Colonic mucosa (tissue), 4 donors: ENCODE data around the gene BCL7B. TPM values are rescaled to one million over a fixed set of nuclear protein-coding genes. Genes with fewer than 3 reads are reported as not detected.
"Not testable (repeated sequence)": the region's sequence is repeated elsewhere in the genome, so short reads cannot be mapped to it uniquely, and the experiment has no call there.

Source experiments
- DNase-seq: peaks from one replicate; pipeline ENCODE4 v3.0.0-alpha.2; 2020
- H3K27ac ChIP-seq: fragments of 200-600 bp; one replicate; pipeline ENCODE4 v1.8.0; 2021
- H3K27me3 ChIP-seq: fragments of 200-600 bp; one replicate; pipeline ENCODE4 v1.8.0; 2021
- H3K36me3 ChIP-seq: fragments of 200-600 bp; one replicate; pipeline ENCODE4 v1.8.0; 2021
- H3K4me1 ChIP-seq: fragments of 200-600 bp; one replicate; pipeline ENCODE4 v1.8.0; 2021; ENCODE audit warnings: mild to moderate bottlenecking
- H3K4me3 ChIP-seq: fragments of 200-600 bp; one replicate; pipeline ENCODE4 v1.8.0; 2021
- H3K9ac ChIP-seq, 2 donors: one replicate each; pipeline ENCODE4 v1.7.0; 2013; ENCODE audit warnings: control low read depth in 2 of 2, low read depth in 2 of 2, low read length in 2 of 2
- H3K9me3 ChIP-seq: fragments of 200-600 bp; one replicate; pipeline ENCODE4 v1.8.0; 2021
- intact Hi-C: fragments of 100-400 bp; cut with DNase I; formaldehyde crosslinking; loops from one replicate; pipeline ENCODE4 v1.14.1; 2022
- total RNA-seq, 2 donors: library from RNA; stranded (reverse); fragmentation: NEBNext Ultra II Directional in 1 of 2; extraction: Animal tissue kit (Norgen Biotek cat#: 25700) in 1 of 2; gene quantifications; one replicate each; pipeline ENCODE4 v1.2.1, GENCODE V29; 2021
- TF ChIP-seq, protein P1 (sequence below): fragments of 200-600 bp; IDR thresholded peaks from one replicate; pipeline ENCODE4 v1.8.0; 2022; ENCODE audit warnings: antibody characterized with exemption, mild to moderate bottlenecking
- donor health status: healthy.
- donor health status: DM: no; HTN: no; CAD: no.
- donor health status: DM: no; HTN: no; CAD: no.

Gene BCL7B
- total RNA-seq, 2 donors from 2014 or later: 53.8 to 56.8 TPM

DNA sequence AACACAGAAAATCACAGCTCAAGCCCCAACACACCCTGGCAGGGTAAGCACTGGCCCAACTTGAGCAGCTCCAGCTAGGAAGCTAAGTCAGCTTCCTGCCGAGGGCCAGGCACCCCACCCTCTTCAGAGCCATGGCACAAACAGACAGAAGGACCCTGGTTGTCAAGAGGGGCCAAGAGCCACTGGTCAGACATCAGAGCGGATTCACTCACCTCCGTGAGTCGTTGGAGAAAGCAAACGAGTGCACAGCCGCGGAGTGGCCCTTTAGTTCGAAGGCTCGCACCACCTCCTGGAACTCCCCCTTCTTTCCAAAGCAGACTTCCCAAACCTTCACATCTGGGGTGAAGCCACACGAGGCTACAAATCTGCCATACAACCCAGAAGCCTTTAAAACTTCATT is 13.5 kb upstream of the BCL7B start:
- Histone ChIP-seq H3K4me1 (no peaks in the 10 kb centered on the region), H3K36me3 (peaks cover 23% of the 10 kb centered on the region), H3K27ac (no peak overlapping the region), H3K9me3 (no peaks in the 10 kb centered on the region), H3K4me3 (no peak overlapping the region), H3K9ac (no peak overlapping the region), H3K27me3 (no peaks in the 10 kb centered on the region)
- TF ChIP-seq, protein P1, sequence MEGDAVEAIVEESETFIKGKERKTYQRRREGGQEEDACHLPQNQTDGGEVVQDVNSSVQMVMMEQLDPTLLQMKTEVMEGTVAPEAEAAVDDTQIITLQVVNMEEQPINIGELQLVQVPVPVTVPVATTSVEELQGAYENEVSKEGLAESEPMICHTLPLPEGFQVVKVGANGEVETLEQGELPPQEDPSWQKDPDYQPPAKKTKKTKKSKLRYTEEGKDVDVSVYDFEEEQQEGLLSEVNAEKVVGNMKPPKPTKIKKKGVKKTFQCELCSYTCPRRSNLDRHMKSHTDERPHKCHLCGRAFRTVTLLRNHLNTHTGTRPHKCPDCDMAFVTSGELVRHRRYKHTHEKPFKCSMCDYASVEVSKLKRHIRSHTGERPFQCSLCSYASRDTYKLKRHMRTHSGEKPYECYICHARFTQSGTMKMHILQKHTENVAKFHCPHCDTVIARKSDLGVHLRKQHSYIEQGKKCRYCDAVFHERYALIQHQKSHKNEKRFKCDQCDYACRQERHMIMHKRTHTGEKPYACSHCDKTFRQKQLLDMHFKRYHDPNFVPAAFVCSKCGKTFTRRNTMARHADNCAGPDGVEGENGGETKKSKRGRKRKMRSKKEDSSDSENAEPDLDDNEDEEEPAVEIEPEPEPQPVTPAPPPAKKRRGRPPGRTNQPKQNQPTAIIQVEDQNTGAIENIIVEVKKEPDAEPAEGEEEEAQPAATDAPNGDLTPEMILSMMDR: no peak
- no peak for DNase-seq
- intact Hi-C loops: no loop called here

DNA sequence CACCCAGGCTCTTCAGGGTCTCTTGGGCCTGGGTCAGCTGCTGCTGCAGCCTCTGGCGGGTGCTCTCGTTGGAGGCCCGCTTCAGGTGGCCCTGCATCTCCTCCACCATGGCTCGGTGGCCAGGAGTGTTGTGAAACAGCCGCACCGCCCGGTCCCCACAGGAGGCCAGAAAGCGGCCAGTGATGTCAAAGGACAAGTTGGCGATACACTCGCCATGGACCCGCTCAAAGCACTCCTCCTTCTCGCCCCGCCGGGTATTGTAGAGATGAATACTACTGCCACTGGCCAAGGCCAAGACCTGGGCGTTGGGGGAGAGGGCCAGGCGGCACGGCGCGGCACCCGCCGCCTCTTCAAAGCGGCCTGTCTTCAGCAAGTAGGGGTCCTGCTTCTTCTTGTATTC is 13.0 kb upstream of the BCL7B start:
- Histone ChIP-seq H3K4me1 (no peaks in the 10 kb centered on the region), H3K9me3 (no peaks in the 10 kb centered on the region), H3K27me3 (no peaks in the 10 kb centered on the region), H3K27ac (no peak overlapping the region), H3K9ac (no peak overlapping the region), H3K36me3 (peaks cover 23% of the 10 kb centered on the region), H3K4me3 (no peak overlapping the region)
- no peak for DNase-seq
- intact Hi-C loops: no loop called here
- TF ChIP-seq, protein P1: no peak

DNA sequence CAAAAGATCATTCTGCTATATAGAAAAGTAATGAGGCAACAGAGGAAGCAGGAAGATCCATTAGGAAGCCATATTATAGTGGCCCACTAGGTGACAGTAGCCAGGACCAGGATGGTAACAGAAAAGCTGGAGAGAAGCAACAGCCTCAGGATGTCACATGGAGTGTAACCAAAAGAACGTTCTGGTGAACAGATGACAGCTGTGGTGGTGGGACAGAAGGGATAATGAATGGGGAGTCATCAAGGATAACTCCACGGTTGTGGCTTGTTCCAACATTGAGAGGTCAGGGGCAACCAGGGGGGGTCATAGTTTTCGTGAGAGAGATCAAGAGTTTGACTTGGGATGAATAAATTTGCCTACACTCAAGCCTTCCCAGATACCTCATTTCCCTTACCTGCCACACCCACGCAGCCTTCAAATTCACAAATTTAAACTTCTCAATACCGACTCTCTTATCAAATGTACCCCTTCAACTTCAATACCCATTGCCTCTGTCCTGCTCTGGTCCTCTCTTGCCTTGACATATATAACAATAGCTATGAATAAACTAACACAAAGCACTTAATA is 11.6 kb upstream of the BCL7B start:
- Histone ChIP-seq H3K36me3 (peaks cover 23% of the 10 kb centered on the region), H3K27ac (no peak overlapping the region), H3K9ac (no peak overlapping the region), H3K4me1 (no peaks in the 10 kb centered on the region), H3K4me3 (no peak overlapping the region), H3K9me3 (no peaks in the 10 kb centered on the region), H3K27me3 (no peaks in the 10 kb centered on the region)
- TF ChIP-seq, protein P1: no peak
- DNase-seq: no peak
- intact Hi-C loops: no loop called here

DNA sequence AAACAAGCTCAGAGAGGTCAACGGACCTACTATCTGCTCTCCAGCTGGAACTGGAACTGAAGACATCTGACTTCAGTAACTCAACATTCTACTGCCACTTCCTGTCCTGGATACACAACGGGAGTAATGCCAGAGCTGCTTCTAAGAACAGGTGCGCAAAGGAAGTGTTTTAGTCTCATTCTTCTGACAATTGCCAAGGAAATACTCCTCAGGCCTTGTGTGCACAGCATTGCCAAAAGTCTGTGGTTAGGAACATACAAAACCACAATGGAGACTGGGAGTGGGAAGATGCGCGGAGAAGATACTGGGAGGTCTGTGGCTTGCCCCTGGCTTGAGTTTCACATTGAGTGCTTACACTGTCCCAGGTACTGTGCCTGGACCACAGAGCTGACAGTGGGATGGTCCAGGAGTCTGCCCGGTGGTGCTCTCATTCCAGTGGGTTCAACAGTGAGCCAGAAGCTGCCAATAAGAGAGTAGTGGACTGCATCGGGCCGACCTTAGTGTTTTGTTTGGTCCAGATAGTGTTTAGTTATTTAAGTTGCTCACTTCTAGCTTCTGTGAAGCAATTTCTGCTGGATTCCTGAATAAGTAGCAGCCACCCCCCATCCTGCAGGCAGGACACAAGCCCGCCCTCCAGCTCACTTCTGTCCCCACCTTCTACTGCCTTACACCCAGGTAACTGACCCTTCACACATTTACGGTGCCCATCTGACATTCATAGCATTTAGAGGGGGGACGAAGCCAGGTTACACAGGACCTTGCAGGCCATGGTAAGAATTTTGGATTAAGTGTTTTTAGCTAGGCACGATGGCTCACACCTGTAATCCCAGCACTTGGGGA is 10.6 kb upstream of the BCL7B start:
- no peak overlapping the region for H3K9ac ChIP-seq
- no peaks in the 10 kb centered on the region for H3K4me1 ChIP-seq
- TF ChIP-seq, protein P1: no peak
- no peak overlapping the region for H3K27ac ChIP-seq
- peaks cover 13% of the 10 kb centered on the region for H3K36me3 ChIP-seq
- intact Hi-C loops: no loop called here
- no peak overlapping the region for H3K4me3 ChIP-seq
- no peak for DNase-seq
- H3K9me3 ChIP-seq: no peaks in the 10 kb centered on the region
- H3K27me3 ChIP-seq: no peaks in the 10 kb centered on the region

DNA sequence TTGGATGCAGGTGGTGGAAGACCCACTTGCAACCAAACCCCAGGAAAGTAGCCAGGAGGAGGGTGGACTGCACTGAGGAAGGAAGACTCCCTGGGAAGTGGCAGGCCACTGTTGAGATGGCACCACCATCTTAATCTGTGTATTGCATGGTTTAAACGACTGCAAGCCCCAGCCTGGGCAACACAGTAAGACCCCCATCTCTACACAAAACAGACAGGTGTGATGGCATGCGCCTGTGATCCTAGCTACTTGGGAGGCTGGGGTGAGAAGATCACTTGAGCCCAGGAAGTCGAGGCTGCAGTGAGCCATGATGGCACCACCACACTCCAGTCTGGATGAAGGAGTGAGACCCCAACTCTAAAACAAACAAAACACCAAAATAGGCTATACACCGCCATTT is 9.7 kb upstream of the BCL7B start:
- DNase-seq: no peak
- peaks cover 12% of the 10 kb centered on the region for H3K36me3 ChIP-seq
- no peaks in the 10 kb centered on the region for H3K9me3 ChIP-seq

DNA sequence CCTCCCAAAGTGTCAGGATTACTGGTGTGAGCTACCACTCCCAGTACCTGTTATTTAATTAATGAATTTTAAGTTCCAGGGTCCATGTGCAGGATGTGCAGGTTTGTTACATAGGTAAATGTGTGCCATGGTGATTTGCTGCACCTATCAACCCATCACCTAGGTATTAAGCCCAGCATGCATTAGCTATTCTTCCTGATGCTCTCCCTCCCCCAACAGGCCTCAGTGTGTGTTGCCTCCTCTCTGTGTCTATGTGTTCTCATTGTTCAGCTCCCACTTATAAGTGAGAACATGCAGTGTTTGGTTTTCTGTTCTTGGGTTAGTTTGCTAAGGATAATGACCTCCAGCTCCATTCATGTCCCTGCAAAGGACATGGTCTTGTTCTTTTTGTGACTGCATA is 8.9 kb upstream of the BCL7B start:
- H3K9me3 ChIP-seq, H3K4me1 ChIP-seq, H3K27me3 ChIP-seq, DNase-seq, H3K27ac ChIP-seq, intact Hi-C loops: not testable (repeated sequence)
- H3K9ac ChIP-seq: peak overlapping the region in 1 of 2 donors; percentile 51
- peak overlapping the region; percentile 28 for H3K4me3 ChIP-seq
- peaks cover 12% of the 10 kb centered on the region for H3K36me3 ChIP-seq

More for the DNA sequence above, 9.7 kb upstream of the BCL7B start:
- no peaks in the 10 kb centered on the region for H3K4me1 ChIP-seq
- no peaks in the 10 kb centered on the region for H3K27me3 ChIP-seq
- TF ChIP-seq, protein P1: no peak
- no peak overlapping the region for H3K27ac ChIP-seq
- intact Hi-C loops: no loop called here
- H3K9ac ChIP-seq: no peak overlapping the region
- no peak overlapping the region for H3K4me3 ChIP-seq
